WTC11 (cell line): ENCODE measurements around the gene MRTFA.

Experiments used
- ATF2 ChIP-seq: sonication (generic); formaldehyde crosslinking; IDR thresholded peaks from 2 replicates; pipeline ENCODE4 v1.8.1; 2022; ENCODE audit warnings: low read depth, missing genetic modification reagents, borderline replicate concordance
- ATF6 ChIP-seq: sonication (generic); formaldehyde crosslinking; IDR thresholded peaks from 2 replicates; pipeline ENCODE4 v1.8.1; 2023; ENCODE audit warnings: mild to moderate bottlenecking, missing genetic modification reagents
- CTCF ChIP-seq: fragments of 200-600 bp; IDR thresholded peaks from 2 replicates; pipeline ENCODE4 v1.8.0; 2022; ENCODE audit warnings: antibody characterized with exemption
- E2F1 ChIP-seq: sonication (generic); formaldehyde crosslinking; IDR thresholded peaks from 2 replicates; pipeline ENCODE4 v1.8.0; 2022; ENCODE audit warnings: mild to moderate bottlenecking, missing genetic modification reagents
- ESRRA ChIP-seq: sonication (generic); formaldehyde crosslinking; IDR thresholded peaks from 2 replicates; pipeline ENCODE4 v1.8.1; 2022; ENCODE audit warnings: mild to moderate bottlenecking, missing genetic modification reagents, borderline replicate concordance
- ETV6 ChIP-seq: sonication (generic); formaldehyde crosslinking; IDR thresholded peaks from 2 replicates; pipeline ENCODE4 v1.8.1; 2022; ENCODE audit warnings: mild to moderate bottlenecking, missing genetic modification reagents
- FOXP1 ChIP-seq: sonication (generic); formaldehyde crosslinking; IDR thresholded peaks from 2 replicates; pipeline ENCODE4 v1.8.0; 2022; ENCODE audit warnings: missing genetic modification reagents, mild to moderate bottlenecking, moderate library complexity, borderline replicate concordance
- FOXP4 ChIP-seq: sonication (generic); formaldehyde crosslinking; IDR thresholded peaks from 2 replicates; pipeline ENCODE4 v1.8.0; 2022; ENCODE audit warnings: mild to moderate bottlenecking, missing genetic modification reagents
- GABPB1 ChIP-seq: sonication (generic); formaldehyde crosslinking; IDR thresholded peaks from 2 replicates; pipeline ENCODE4 v1.8.1; 2023; ENCODE audit warnings: mild to moderate bottlenecking, missing genetic modification reagents
- HMGXB4 ChIP-seq: sonication (generic); formaldehyde crosslinking; IDR thresholded peaks from 2 replicates; pipeline ENCODE4 v1.8.1; 2023; ENCODE audit warnings: mild to moderate bottlenecking, moderate library complexity, missing genetic modification reagents
- MYBL2 ChIP-seq: sonication (generic); formaldehyde crosslinking; IDR thresholded peaks from 2 replicates; pipeline ENCODE4 v1.8.1; 2023; ENCODE audit warnings: mild to moderate bottlenecking, moderate library complexity, missing genetic modification reagents
- NR3C1 ChIP-seq: sonication (generic); formaldehyde crosslinking; conservative IDR thresholded peaks from 2 replicates; pipeline ENCODE4 v1.8.1; 2023; ENCODE audit warnings: low read depth, mild to moderate bottlenecking, missing genetic modification reagents
- SMAD3 ChIP-seq: sonication (generic); formaldehyde crosslinking; IDR thresholded peaks from 2 replicates; pipeline ENCODE4 v1.8.0; 2022; ENCODE audit warnings: missing genetic modification reagents, mild to moderate bottlenecking, borderline replicate concordance
- TEAD1 ChIP-seq: sonication (generic); formaldehyde crosslinking; IDR thresholded peaks from 2 replicates; pipeline ENCODE4 v1.8.0; 2022; ENCODE audit warnings: mild to moderate bottlenecking, missing genetic modification reagents

GRCh38 chr22:40429481-40429880, 207.0 kb downstream of the MRTFA start:
- TF ChIP-seq ESRRA (CRISPR knock-in tag) (no peak), SMAD3 (CRISPR knock-in tag) (no peak), ATF6 (CRISPR knock-in tag) (no peak), ETV6 (CRISPR knock-in tag) (no peak), GABPB1 (CRISPR knock-in tag) (no peak), CTCF (no peak), MYBL2 (CRISPR knock-in tag) (no peak), FOXP1 (CRISPR knock-in tag) (no peak), TEAD1 (CRISPR knock-in tag) (no peak), HMGXB4 (CRISPR knock-in tag) (no peak), E2F1 (CRISPR knock-in tag) (no peak), NR3C1 (no peak), FOXP4 (CRISPR knock-in tag) (no peak), ATF2 (no peak)
